ENCODE data around the gene CENPF.

CENPF gene

DNA sequence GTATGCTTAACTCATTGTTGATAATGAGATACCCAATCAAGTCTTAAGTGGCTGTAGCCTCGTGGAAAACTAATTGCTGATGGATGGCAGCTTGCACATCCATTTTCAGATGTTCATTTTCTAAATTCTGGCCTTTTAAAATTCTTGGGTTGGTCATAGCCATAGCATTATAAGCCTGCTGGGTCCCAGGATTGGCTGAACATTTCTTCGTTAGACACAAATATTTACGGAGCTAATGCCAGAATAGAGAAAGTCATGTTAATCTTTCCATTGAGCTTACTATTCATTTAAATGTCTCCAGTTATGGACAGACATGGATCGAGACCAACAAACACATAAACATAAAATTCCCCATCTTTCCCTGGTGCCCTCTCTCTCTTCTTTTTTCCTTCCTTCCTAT, 32.5 kb downstream of the CENPF start:
- ChIA-PET POLR2A (no interaction called here), CTCF (no interaction called here)
- no peak for DNase-seq (ENCODE audit: extremely low spot score)
- TF ChIP-seq NFRKB (IDR thresholded peaks at IDR 0.05) = no peak
- TF ChIP-seq CTBP1 (IDR thresholded peaks at IDR 0.05; ENCODE audit: borderline replicate concordance) = no peak
- no peak for TF ChIP-seq ELF4 (IDR thresholded peaks at IDR 0.05)
- no peak for TF ChIP-seq ZNF384 (IDR thresholded peaks at IDR 0.05)
- no peak for TF ChIP-seq FOXA1 (IDR thresholded peaks at IDR 0.05)
- TF ChIP-seq FOXM1 (IDR thresholded peaks at IDR 0.05; ENCODE audit: borderline replicate concordance) = no peak
- no peak for TF ChIP-seq ARNT (IDR thresholded peaks at IDR 0.05)
- no peak for TF ChIP-seq HDGF (IDR thresholded peaks at IDR 0.05; ENCODE audit: borderline replicate concordance)
- no peak for TF ChIP-seq SUZ12 (IDR thresholded peaks at IDR 0.05)
- no peak for TF ChIP-seq BHLHE40 (IDR thresholded peaks at IDR 0.05; ENCODE audit: borderline replicate concordance)
- TF ChIP-seq SP1 (IDR thresholded peaks at IDR 0.05) = no peak
- TF ChIP-seq FOXK2 (IDR thresholded peaks at IDR 0.05) = no peak
- TF ChIP-seq, protein P1, sequence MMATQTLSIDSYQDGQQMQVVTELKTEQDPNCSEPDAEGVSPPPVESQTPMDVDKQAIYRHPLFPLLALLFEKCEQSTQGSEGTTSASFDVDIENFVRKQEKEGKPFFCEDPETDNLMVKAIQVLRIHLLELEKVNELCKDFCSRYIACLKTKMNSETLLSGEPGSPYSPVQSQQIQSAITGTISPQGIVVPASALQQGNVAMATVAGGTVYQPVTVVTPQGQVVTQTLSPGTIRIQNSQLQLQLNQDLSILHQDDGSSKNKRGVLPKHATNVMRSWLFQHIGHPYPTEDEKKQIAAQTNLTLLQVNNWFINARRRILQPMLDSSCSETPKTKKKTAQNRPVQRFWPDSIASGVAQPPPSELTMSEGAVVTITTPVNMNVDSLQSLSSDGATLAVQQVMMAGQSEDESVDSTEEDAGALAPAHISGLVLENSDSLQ (IDR thresholded peaks at IDR 0.05) = no peak
- TF ChIP-seq TARDBP (IDR thresholded peaks at IDR 0.05) = no peak
- no peak for TF ChIP-seq LEF1 (IDR thresholded peaks at IDR 0.05; ENCODE audit: borderline replicate concordance)
- TF ChIP-seq L3MBTL2 (conservative IDR thresholded peaks at IDR 0.05) = no peak

DNA sequence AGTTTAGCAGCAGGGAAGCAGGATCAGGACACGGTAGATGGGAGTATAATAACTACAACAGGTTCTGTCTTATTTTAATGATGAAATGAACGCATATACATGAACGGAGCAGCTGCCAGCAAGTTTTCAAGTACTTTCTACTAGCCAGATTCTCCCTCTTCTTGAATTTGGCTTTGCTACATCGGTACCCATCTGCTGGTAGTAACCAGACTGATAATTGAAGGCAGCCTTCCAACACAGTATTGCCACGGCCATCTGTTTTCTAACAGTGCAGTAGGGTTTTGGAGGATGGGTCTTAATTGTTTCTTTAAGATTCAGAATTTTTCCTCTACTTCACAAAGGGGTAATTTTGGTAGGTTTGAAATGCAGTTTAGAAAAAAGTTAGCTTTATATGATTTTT, 33.4 kb downstream of the CENPF start:
- POLR2A ChIA-PET = no interaction called here
- CTCF ChIA-PET = interaction anchor here (1.7 kb wide), 1 partner anchor 9 kb away, joined by 4 read pairs; no protein-coding TSS in a partner anchor
- DNase-seq (ENCODE audit: extremely low spot score) = no peak
- TF ChIP-seq BHLHE40 (IDR thresholded peaks at IDR 0.05; ENCODE audit: borderline replicate concordance) (no peak), TARDBP (IDR thresholded peaks at IDR 0.05) (no peak), ARNT (IDR thresholded peaks at IDR 0.05) (no peak), CTBP1 (IDR thresholded peaks at IDR 0.05; ENCODE audit: borderline replicate concordance) (no peak), ZNF384 (IDR thresholded peaks at IDR 0.05) (no peak), SP1 (IDR thresholded peaks at IDR 0.05) (no peak), SUZ12 (IDR thresholded peaks at IDR 0.05) (no peak), FOXM1 (IDR thresholded peaks at IDR 0.05; ENCODE audit: borderline replicate concordance) (no peak)

- POLR2A ChIA-PET = no interaction called here
- no peak for DNase-seq (ENCODE audit: extremely low spot score)
- TF ChIP-seq CTBP1 (IDR thresholded peaks at IDR 0.05; ENCODE audit: borderline replicate concordance) = no peak
- TF ChIP-seq L3MBTL2 (conservative IDR thresholded peaks at IDR 0.05) = no peak
- TF ChIP-seq FOXK2 (IDR thresholded peaks at IDR 0.05) = no peak
- no peak for TF ChIP-seq SP1 (IDR thresholded peaks at IDR 0.05)
- no peak for TF ChIP-seq HDGF (IDR thresholded peaks at IDR 0.05; ENCODE audit: borderline replicate concordance)
- TF ChIP-seq LEF1 (IDR thresholded peaks at IDR 0.05; ENCODE audit: borderline replicate concordance) = no peak
- CTCF ChIA-PET = interaction anchor here (0.6 to 1.7 kb wide), 2 partner anchors 9 to 596 kb away, joined by 3 to 4 read pairs; no protein-coding TSS in a partner anchor
Observed at GRCh38 chr1:214637125-214637524, 34.1 kb downstream of the CENPF start.

DNA sequence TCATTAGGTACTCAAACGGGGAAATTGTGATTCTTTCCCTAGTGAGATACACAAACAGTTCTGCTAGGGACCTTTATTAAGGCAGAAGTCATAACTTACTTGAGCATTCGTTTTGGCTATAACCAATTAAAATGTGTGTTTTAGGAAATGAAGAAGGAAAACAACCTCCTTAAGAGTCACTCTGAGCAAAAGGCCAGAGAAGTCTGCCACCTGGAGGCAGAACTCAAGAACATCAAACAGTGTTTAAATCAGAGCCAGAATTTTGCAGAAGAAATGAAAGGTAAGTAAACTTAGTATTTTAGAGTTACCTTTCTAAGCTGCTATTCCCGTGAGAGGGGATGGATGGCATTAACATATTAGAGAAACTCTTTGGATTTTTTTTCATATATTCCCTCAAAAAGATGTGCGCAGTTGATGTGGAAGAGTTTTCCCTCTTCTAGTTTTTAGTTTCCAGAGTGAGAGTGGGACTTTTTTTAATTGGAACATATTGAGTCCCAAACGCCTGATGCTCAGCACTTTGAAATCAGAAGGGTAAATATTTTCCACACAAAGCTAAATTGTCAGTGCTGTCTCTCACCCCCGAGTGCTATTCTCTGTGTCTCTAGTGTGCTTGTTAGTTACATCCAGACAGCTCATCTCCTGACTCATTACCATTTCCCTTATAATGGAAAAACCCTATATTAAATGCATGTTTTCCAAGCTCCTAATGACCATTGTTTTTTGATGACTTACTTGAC, 34.9 kb downstream of the CENPF start:
- ChIA-PET POLR2A (interaction anchor here (1.0 kb wide), 1 partner anchor 9 kb away, joined by 3 read pairs; no protein-coding TSS in a partner anchor), CTCF (interaction anchor here (0.6 to 1.7 kb wide), 4 partner anchors 10 to 1460 kb away, joined by 3 to 4 read pairs (median 3); no protein-coding TSS in a partner anchor)
- DNase-seq (ENCODE audit: extremely low spot score) = peak; percentile 49
- no peak for TF ChIP-seq NFRKB (IDR thresholded peaks at IDR 0.05)
- no peak for TF ChIP-seq FOXM1 (IDR thresholded peaks at IDR 0.05; ENCODE audit: borderline replicate concordance)
- no peak for TF ChIP-seq CTBP1 (IDR thresholded peaks at IDR 0.05; ENCODE audit: borderline replicate concordance)
- no peak for TF ChIP-seq SP1 (IDR thresholded peaks at IDR 0.05)
- TF ChIP-seq FOXA1 (IDR thresholded peaks at IDR 0.05) = no peak
- no peak for TF ChIP-seq FOXK2 (IDR thresholded peaks at IDR 0.05)
- no peak for TF ChIP-seq LEF1 (IDR thresholded peaks at IDR 0.05; ENCODE audit: borderline replicate concordance)
- no peak for TF ChIP-seq TARDBP (IDR thresholded peaks at IDR 0.05)
- TF ChIP-seq ARNT (IDR thresholded peaks at IDR 0.05) = no peak
- TF ChIP-seq SUZ12 (IDR thresholded peaks at IDR 0.05) = no peak
- no peak for TF ChIP-seq BHLHE40 (IDR thresholded peaks at IDR 0.05; ENCODE audit: borderline replicate concordance)
- no peak for TF ChIP-seq HDGF (IDR thresholded peaks at IDR 0.05; ENCODE audit: borderline replicate concordance)

- TF ChIP-seq ELF4 (IDR thresholded peaks at IDR 0.05) = no peak
- no peak for TF ChIP-seq NFRKB (IDR thresholded peaks at IDR 0.05)
- CTCF ChIA-PET = interaction anchor here (0.6 kb wide), 1 partner anchor 98 kb away, joined by 3 read pairs; no protein-coding TSS in a partner anchor
- no peak for DNase-seq (ENCODE audit: extremely low spot score)
- POLR2A ChIA-PET = interaction anchor here (1.0 kb wide), 1 partner anchor 9 kb away, joined by 3 read pairs; no protein-coding TSS in a partner anchor
Observed at GRCh38 chr1:214638459-214638807, 35.4 kb downstream of the CENPF start.

GRCh38 chr1:214638997-214639396, 36.0 kb downstream of the CENPF start:
- POLR2A ChIA-PET = interaction anchor here (1.0 kb wide), 1 partner anchor 10 kb away, joined by 3 read pairs; no protein-coding TSS in a partner anchor
- CTCF ChIA-PET = no interaction called here
- DNase-seq (ENCODE audit: extremely low spot score) = no peak
- TF ChIP-seq CTBP1 (IDR thresholded peaks at IDR 0.05; ENCODE audit: borderline replicate concordance) (no peak), TARDBP (IDR thresholded peaks at IDR 0.05) (no peak)

DNA sequence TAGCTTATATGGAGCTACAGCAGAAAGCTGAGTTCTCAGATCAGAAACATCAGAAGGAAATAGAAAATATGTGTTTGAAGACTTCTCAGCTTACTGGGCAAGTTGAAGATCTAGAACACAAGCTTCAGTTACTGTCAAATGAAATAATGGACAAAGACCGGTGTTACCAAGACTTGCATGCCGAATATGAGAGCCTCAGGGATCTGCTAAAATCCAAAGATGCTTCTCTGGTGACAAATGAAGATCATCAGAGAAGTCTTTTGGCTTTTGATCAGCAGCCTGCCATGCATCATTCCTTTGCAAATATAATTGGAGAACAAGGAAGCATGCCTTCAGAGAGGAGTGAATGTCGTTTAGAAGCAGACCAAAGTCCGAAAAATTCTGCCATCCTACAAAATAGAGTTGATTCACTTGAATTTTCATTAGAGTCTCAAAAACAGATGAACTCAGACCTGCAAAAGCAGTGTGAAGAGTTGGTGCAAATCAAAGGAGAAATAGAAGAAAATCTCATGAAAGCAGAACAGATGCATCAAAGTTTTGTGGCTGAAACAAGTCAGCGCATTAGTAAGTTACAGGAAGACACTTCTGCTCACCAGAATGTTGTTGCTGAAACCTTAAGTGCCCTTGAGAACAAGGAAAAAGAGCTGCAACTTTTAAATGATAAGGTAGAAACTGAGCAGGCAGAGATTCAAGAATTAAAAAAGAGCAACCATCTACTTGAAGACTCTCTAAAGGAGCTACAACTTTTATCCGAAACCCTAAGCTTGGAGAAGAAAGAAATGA, 37.6 kb downstream of the CENPF start:
- CTCF ChIA-PET = no interaction called here
- no peak for DNase-seq (ENCODE audit: extremely low spot score)
- POLR2A ChIA-PET = no interaction called here
- no peak for TF ChIP-seq NFRKB (IDR thresholded peaks at IDR 0.05)
- TF ChIP-seq FOXA1 (IDR thresholded peaks at IDR 0.05) = no peak
- no peak for TF ChIP-seq L3MBTL2 (conservative IDR thresholded peaks at IDR 0.05)
- TF ChIP-seq ARNT (IDR thresholded peaks at IDR 0.05) = no peak
